RWPE2 (cell line): ENCODE measurements around the gene KIAA1671.

Experiments
- ATAC-seq: fragments of 200-7000 bp; cut with Tn5 transposase; 3 replicates; pipeline ENCODE4 v1.9.1; 2021; ENCODE audit warnings: low read depth
- DNase-seq: peaks from one replicate; pipeline ENCODE4 v3.0.0-alpha.2; 2020; ENCODE audit warnings: low spot score
- H3K27ac ChIP-seq: fragments of 450-650 bp; 2 replicates; pipeline ENCODE4 v1.5.1; 2017; ENCODE audit warnings: mild to moderate bottlenecking; ENCODE audit not compliant: poor library complexity, severe bottlenecking
- H3K27me3 ChIP-seq: fragments of 250-450 bp; sonication (Bioruptor Pico); 2 replicates; pipeline ENCODE4 v1.5.1; 2021; ENCODE audit warnings: mild to moderate bottlenecking, moderate library complexity; ENCODE audit not compliant: insufficient read depth, poor library complexity, severe bottlenecking
- H3K36me3 ChIP-seq: fragments of 250-450 bp; sonication (Bioruptor Pico); 2 replicates; pipeline ENCODE4 v1.5.1; 2020; ENCODE audit warnings: low read depth, mild to moderate bottlenecking, moderate library complexity
- H3K4me1 ChIP-seq: fragments of 250-450 bp; sonication (Bioruptor Pico); 2 replicates; pipeline ENCODE4 v1.5.1; 2021; ENCODE audit warnings: mild to moderate bottlenecking, moderate library complexity; ENCODE audit not compliant: insufficient read depth, poor library complexity, severe bottlenecking
- H3K4me3 ChIP-seq: fragments of 250-450 bp; sonication (Bioruptor Pico); 2 replicates; pipeline ENCODE4 v1.5.1; 2021; ENCODE audit warnings: mild to moderate bottlenecking, moderate library complexity; ENCODE audit not compliant: severe bottlenecking
- H3K9me3 ChIP-seq: fragments of 250-450 bp; sonication (Bioruptor Pico); 2 replicates; pipeline ENCODE4 v1.5.1; 2021; ENCODE audit warnings: mild to moderate bottlenecking, moderate library complexity; ENCODE audit not compliant: severe bottlenecking
- CTCF ChIP-seq: fragments of 450-650 bp; IDR thresholded peaks from one replicate; pipeline ENCODE4 v1.5.1; 2017; ENCODE audit warnings: mild to moderate bottlenecking, moderate library complexity; ENCODE audit not compliant: poor library complexity, severe bottlenecking

Gene KIAA1671

GRCh38 chr22:25169278-25170031 lies 216.9 kb downstream of the KIAA1671 start:
- no peak for TF ChIP-seq CTCF
- H3K27ac ChIP-seq, result no peak overlapping the region
- ATAC-seq (no peak), DNase-seq (no peak)
- H3K9me3 ChIP-seq, result no peaks in the 10 kb centered on the region
- peaks cover 5% of the 10 kb centered on the region for H3K4me1 ChIP-seq
- H3K27me3 ChIP-seq, result no peaks in the 10 kb centered on the region
- peaks cover 31% of the 10 kb centered on the region for H3K36me3 ChIP-seq
- no peak overlapping the region for H3K4me3 ChIP-seq

DNA sequence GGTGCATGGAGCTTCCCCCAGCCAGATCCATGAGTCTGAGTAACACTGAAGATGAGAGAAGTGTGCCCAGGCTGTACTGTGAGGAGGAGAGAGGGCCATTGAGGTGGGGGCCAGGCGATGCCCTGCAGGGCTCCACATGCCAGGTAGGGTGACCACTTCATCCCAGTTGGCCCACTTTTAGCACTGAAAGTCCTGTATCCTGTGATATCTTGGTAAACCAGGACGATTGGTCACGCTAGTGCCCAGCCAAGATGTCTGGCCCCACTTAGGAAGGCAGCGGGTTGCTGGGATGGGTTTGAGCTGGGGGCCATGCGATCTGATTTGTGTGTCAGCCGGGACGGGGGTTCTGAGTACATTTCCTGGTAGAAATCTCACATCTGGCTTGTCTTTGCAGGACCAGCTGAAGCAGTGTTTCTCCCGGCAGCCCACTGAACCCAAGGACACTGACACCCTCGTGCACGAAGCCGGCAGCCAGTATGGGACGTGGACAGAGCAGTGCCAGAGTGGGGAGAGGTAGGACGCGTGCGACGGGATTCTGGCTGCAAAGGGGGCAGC lies 218.0 kb downstream of the KIAA1671 start:
- H3K27ac ChIP-seq, result no peak overlapping the region
- no peak overlapping the region for H3K4me3 ChIP-seq
- ATAC-seq, result no peak
- H3K4me1 ChIP-seq, result peaks cover 5% of the 10 kb centered on the region
- no peak for DNase-seq
- no peak for TF ChIP-seq CTCF
- H3K36me3 ChIP-seq, result peaks cover 41% of the 10 kb centered on the region
- no peaks in the 10 kb centered on the region for H3K27me3 ChIP-seq
- no peaks in the 10 kb centered on the region for H3K9me3 ChIP-seq

- H3K27me3 ChIP-seq, result no peaks in the 10 kb centered on the region
- no peaks in the 10 kb centered on the region for H3K9me3 ChIP-seq
- no peak overlapping the region for H3K27ac ChIP-seq
- peak; percentile 41 for TF ChIP-seq CTCF
- peaks cover 5% of the 10 kb centered on the region for H3K4me1 ChIP-seq
- DNase-seq (no peak), ATAC-seq (peak; percentile 39; the same call in 1 of the 3 replicates)
- peaks cover 50% of the 10 kb centered on the region for H3K36me3 ChIP-seq
- no peak overlapping the region for H3K4me3 ChIP-seq
Observed at GRCh38 chr22:25172153-25172552, 219.6 kb downstream of the KIAA1671 start.

DNA sequence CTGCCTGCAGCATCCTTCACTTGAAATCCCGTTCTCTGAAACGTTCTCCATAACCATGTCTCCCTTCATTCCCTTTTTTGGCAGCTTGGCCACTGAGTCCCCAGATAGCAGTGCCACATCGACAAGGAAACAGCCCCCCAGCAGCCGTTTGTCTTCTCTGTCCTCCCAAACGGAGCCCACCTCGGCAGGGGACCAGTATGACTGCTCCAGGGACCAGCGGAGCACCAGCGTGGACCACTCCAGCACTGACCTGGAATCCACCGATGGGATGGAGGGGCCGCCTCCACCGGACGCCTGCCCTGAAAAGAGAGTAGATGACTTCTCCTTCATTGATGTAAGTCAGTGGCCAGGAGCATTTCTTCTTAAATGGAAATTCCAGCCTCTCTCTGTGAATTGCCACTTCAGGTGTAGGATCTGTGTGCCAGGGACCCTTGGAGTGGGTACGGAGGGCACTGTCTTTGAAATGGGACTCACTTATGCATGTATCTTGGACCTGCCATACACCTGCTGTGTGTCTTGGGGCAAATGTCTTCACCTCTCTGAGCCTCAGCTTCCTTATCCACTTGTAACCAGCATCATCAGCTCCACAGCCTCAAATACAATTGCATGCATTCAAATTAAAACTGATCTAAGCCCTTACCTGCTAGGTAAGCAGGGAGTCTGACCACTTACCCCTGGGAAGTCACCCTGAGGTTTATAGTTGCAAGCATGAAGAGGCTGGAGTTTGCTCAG lies 221.8 kb downstream of the KIAA1671 start:
- H3K9me3 ChIP-seq, result no peaks in the 10 kb centered on the region
- H3K36me3 ChIP-seq, result peaks cover 65% of the 10 kb centered on the region
- no peak overlapping the region for H3K27ac ChIP-seq
- ATAC-seq, result no peak
- no peak for TF ChIP-seq CTCF
- DNase-seq, result no peak
- H3K4me3 ChIP-seq, result no peak overlapping the region
- H3K27me3 ChIP-seq, result no peaks in the 10 kb centered on the region
- H3K4me1 ChIP-seq, result peaks cover 5% of the 10 kb centered on the region
